ENCODE measurements around the gene PAH. TPM values are rescaled to one million over a fixed set of nuclear protein-coding genes. Genes with fewer than 3 reads are reported as not detected.

Gene PAH
- total and polyA plus RNA-seq, 2 of the 4 experiments (the other 2 are of a cell fraction): not detected

- Histone ChIP-seq H3K36me3 (ENCODE audit: control insufficient read depth, insufficient read depth, low read length) (no peaks in the 10 kb centered on the region), H2BK5ac (ENCODE audit: low read depth, low read length, poor library complexity, severe bottlenecking) (no peak overlapping the region), H2BK15ac (ENCODE audit: low read depth, low read length) (no peak overlapping the region), H3K23ac (ENCODE audit: low read depth, low read length) (no peak overlapping the region), H3K4ac (ENCODE audit: low read depth, low read length) (no peak overlapping the region), H4K8ac (ENCODE audit: low read depth in 2 of 2, low read length in 2 of 2) (no peak overlapping the region), H3K4me3 (ENCODE audit: insufficient read depth, low read depth, low read length) (no peak overlapping the region), H3K14ac (replicated peaks; ENCODE audit: low read depth, low read length) (no peak overlapping the region), H3K79me1 (ENCODE audit: low read depth in 1 of 2, low read length in 2 of 2) (no peaks in the 10 kb centered on the region), H3K9me3 (ENCODE audit: control insufficient read depth, insufficient read depth, low read length) (0 out of 2 replicates have a peak, but pooled peaks cover 2% of the 10 kb centered on the region), H3K27ac (ENCODE audit: insufficient read depth, low read length) (no peak overlapping the region), H3K18ac (ENCODE audit: low read depth, low read length) (no peak overlapping the region), H4K20me1 (ENCODE audit: insufficient read depth, low read length) (no peaks in the 10 kb centered on the region), H2AK5ac (ENCODE audit: low read depth, low read length) (no peak overlapping the region), H3K4me1 (ENCODE audit: control insufficient read depth, insufficient read depth, low read length) (no peaks in the 10 kb centered on the region), H3K27me3 (ENCODE audit: control insufficient read depth, insufficient read depth, low read length) (peaks cover 49% of the 10 kb centered on the region), H2BK120ac (ENCODE audit: low read depth, low read length) (no peak overlapping the region), H4K5ac (ENCODE audit: low read depth, low read length) (no peak overlapping the region), H3K4me2 (ENCODE audit: low read depth, low read length) (no peak overlapping the region), H2BK20ac (ENCODE audit: low read depth, low read length) (no peak overlapping the region), H3K9me1 (ENCODE audit: insufficient read depth, low read length) (no peaks in the 10 kb centered on the region), H3K9ac (ENCODE audit: low read depth, low read length) (no peak overlapping the region), H4K91ac (ENCODE audit: insufficient read depth, low read depth, low read length) (no peak overlapping the region), H3K56ac (ENCODE audit: extremely low read depth, insufficient read depth, low read length) (no peak overlapping the region), H2AK9ac (replicated peaks; ENCODE audit: low read depth, low read length, poor library complexity) (no peak overlapping the region), H2AFZ (replicated peaks; ENCODE audit: low read length, poor library complexity) (no peak overlapping the region)
- no TSS peak for BruUV-seq (replicated peaks)
- dilution Hi-C loops (cut with HindIII; ENCODE audit: low sequenced_read_pairs, unreplicated experiment): no loop called here
- ATAC-seq (ENCODE audit: low read depth) (no peak), DNase-seq (no peak)
- no peak for TF ChIP-seq ELK1 (IDR thresholded peaks at IDR 0.05; ENCODE audit: borderline replicate concordance, low read depth, low read length)
- no peak for TF ChIP-seq RAD21 (IDR thresholded peaks at IDR 0.05; ENCODE audit: low read length)
- TF ChIP-seq NFE2L2 (IDR thresholded peaks at IDR 0.05; ENCODE audit: low read depth, low read length): no peak
- TF ChIP-seq RCOR1 (IDR thresholded peaks at IDR 0.05; ENCODE audit: insufficient replicate concordance, low read length): no peak
- TF ChIP-seq POLR2A (IDR thresholded peaks at IDR 0.05; ENCODE audit: low read depth, low read length): no peak
- no peak for TF ChIP-seq MAZ (IDR thresholded peaks at IDR 0.05; ENCODE audit: borderline replicate concordance, low read depth, low read length)
- no peak for TF ChIP-seq CTCF (conservative IDR thresholded peaks at IDR 0.05; ENCODE audit: low read depth, low read length)
- no peak for TF ChIP-seq MXI1 (IDR thresholded peaks at IDR 0.05; ENCODE audit: borderline replicate concordance, low read depth, low read length)
- TF ChIP-seq MAFK (IDR thresholded peaks at IDR 0.05; ENCODE audit: low read depth, low read length): no peak
- no peak for TF ChIP-seq RFX5 (IDR thresholded peaks at IDR 0.05; ENCODE audit: low read depth, low read length)
- TF ChIP-seq BHLHE40 (IDR thresholded peaks at IDR 0.05; ENCODE audit: low read depth, low read length): no peak
- TF ChIP-seq CHD1 (IDR thresholded peaks at IDR 0.05; ENCODE audit: low read depth, low read length): no peak
- TF ChIP-seq, protein P1, sequence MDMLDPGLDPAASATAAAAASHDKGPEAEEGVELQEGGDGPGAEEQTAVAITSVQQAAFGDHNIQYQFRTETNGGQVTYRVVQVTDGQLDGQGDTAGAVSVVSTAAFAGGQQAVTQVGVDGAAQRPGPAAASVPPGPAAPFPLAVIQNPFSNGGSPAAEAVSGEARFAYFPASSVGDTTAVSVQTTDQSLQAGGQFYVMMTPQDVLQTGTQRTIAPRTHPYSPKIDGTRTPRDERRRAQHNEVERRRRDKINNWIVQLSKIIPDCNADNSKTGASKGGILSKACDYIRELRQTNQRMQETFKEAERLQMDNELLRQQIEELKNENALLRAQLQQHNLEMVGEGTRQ (IDR thresholded peaks at IDR 0.05; ENCODE audit: low read depth, low read length): no peak
- no peak for TF ChIP-seq SMC3 (IDR thresholded peaks at IDR 0.05; ENCODE audit: low read depth, low read length)
- no peak for TF ChIP-seq CEBPB (IDR thresholded peaks at IDR 0.05; ENCODE audit: low read depth, low read length)
- TF ChIP-seq FOS (IDR thresholded peaks at IDR 0.05; ENCODE audit: low read depth, low read length): no peak
- in situ Hi-C loops (cut with MboI; ENCODE audit: low sequenced_read_pairs): no loop called here
- intact Hi-C loops (cut with micrococcal nuclease): no loop called here
- 4% methylated on average over 4 of the region's 19 CpGs; no CpG with 5 or more reads in 1 of the 2 experiments for WGBS, 2 experiments (ENCODE audit: extremely low coverage in 2 of 2, insufficient read length in 1 of 2)
- CTCF ChIA-PET: no interaction called here
- POLR2A ChIA-PET (ENCODE audit: unreplicated experiment): no interaction called here
Measured at GRCh38 chr12:102960766-102961465, 43.9 kb upstream of the PAH start.

All from IMR-90 (cell line).